HG03520 (cell line): ENCODE data around the gene SGCA.

Experiments
- ATAC-seq: cut with Tn5 transposase; IDR thresholded peaks from one replicate; pipeline ENCODE4 v1.9.1; 2021; ENCODE audit warnings: mild to moderate bottlenecking, moderate library complexity; ENCODE audit not compliant: unreplicated experiment

Gene SGCA

DNA sequence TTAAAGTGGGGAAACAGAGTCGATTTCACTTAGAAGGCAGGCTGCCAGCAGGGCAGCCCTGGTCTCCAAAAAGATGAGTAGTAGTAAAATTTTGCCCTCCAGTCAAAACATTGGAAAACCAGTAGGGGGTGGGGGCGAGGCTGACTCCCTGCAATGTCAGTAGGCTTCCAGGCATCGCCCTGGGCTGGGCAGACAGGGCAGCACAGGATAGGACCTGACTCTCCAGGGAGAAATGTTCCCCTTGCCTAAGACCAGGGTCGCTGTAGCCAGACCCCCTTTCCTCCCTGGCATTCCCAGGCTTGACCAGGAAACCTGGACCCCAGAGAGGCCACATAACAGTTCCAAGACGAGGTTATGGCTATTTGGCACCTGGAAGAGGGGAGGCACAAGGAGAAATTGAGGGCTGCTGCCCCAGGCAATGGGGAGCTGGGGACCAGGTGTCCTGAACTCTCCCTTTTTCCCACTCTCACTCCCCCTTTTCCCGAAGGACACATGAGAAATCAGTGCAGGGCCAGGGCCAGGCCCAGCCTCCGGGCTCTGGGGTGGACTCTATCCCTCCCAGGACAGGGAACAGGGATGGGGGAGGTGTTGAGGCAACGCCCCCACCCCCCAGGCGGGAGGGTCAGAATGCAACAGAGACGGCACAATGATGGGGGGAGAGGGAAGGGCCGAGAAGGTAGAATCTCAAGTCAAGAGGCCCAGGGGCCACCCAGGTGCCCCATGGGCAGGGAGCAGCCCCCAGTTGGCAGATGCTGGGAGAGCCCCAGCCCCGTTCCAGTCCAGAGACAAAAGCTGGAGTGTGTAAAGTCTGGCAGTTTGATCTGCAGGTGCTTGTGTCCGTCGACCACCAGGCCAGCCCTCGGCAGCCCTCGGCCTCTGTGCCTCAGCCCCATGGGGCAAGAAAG, 31.3 kb upstream of the SGCA start:
- no peak for ATAC-seq

DNA sequence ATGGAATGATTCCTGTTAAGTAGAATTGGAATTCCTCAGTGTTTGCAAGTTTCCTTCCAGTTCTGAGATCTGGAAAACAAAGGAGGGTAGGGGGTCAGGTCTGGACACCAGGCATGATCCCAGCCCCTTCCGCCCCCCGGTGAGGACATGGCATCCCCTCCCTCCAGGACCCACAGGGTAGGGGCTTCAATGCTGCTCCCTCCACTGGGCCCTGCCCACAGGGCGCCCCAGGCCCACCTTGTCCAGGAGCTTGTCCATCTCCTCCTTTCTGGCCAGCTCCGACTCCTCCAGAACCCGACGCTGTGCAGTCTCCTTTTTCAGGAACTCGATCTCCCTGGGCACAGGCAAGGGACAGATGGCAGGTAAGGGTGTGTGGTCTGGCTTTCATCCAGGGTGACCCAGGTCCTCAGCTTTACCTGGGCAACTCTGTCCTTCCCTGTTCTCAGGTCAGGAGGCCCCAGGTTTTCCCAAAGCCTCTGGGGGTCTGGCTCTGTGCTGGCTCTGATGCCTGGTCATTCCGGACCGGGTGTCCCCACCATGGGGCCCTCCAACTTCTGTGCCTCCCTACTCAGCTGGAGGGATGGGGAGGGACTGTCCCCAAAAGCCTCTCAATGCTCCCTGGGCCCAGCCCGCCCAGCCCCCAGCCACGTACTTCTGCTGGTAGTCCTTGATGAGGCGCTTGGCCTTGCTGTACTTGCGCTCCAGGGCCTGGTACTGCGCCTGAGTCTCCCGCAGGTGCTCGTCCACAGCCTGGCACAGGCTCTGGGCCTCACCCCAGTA, 30.3 kb upstream of the SGCA start:
- ATAC-seq: no peak

- no peak for ATAC-seq
These were observed 29.6 kb upstream of the SGCA start for GRCh38 chr17:50136096-50136687.

GRCh38 chr17:50137042-50137441, 28.8 kb upstream of the SGCA start:
- no peak for ATAC-seq

GRCh38 chr17:50139185-50139783, 26.5 kb upstream of the SGCA start:
- no peak for ATAC-seq

DNA sequence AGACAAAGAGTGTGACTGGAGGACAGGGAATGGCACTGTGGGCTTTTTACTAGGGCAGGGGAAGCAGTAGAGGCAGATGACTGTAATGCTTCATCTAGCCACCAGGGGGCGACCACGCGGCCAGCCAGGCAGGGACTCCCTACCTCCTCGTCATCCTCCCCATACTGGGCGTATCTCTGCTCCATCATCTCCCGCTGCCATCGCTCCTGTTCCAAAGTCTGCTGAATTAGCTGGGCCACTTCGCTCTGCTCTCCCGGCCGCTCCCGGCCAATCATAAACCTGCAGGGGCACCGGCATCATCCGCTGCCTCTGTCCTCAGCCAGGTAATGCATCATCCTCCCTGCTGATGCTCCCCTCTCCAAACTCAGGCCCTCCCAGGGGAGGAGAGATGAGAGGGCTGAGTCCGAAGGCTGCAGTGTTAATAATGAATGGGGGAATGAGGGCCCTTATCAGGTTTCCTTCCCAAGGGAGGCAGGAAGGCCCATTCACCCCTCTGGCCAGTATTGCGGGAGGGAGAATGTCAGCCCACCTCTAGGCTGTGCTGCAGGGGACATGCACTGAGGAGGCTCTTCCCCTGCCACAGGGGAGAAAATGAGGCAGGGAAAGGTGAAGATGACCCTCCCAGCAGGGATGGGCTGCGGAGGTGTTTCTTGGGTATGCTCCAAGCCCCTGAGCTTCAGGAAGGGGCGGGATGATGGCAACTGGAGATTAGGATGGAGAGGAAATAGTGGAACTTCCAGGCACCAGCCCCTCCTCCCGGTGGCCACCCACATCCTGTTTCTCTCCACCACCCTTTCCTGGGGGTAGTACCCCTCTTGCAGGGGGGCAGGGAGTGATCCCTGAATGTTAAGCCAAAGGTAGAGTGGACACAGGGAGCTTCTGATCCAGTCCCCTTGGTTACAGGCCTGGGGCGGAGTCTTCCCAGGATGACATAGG, 25.6 kb upstream of the SGCA start:
- ATAC-seq: no peak

DNA sequence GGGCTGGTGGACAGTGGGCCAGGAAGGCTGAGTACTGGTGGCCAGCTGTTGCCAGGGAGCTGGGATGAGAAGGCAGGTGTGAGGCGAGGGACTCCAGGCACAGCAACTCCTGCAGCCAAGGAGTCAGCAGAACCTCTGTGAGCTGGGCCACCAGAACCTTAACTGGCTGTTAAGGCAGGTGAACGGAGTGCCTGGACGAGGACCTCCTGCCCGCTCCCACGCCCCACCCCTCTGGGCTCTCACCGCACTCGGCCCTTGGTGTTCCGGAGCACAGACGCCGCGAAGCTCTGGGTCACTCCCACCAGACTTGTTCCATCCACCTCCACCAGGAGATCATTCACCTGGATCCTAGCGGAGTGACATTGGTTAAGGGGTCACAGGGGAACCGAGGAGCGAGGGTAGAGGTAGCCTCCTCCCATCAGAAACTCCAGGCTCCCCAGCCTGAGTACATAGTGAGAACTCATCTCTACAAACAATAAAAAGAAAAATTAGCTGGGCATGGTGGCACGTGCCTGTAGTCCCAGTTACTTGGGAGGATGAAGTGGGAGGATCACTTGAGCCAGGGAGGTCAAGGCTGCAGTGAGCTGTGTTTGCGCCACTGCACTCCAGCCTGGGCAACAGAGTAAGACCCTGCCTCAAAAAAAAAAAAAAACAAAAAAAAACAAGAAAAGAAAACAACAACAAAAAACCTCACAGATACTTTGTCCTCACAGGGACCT, 24.6 kb upstream of the SGCA start:
- no peak for ATAC-seq

DNA sequence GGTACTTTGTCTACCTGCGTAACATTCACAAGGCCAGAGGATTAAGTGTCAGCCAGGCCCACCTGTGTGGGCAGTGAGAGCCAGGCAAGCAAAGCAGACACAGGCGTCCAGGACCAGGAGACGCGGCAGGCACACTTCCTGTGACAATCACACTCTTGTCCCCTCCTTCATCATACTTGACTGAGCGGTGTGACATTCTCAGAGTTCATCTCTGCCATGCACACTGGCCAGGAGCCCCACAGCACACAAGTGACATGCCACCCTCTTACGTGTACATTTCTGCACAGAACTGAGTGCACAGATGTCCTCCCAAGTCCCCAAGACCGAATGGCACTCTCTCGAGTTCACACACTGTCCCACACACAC, 24.1 kb upstream of the SGCA start:
- ATAC-seq: no peak

GRCh38 chr17:50143461-50144176, 22.2 kb upstream of the SGCA start:
- no peak for ATAC-seq

DNA sequence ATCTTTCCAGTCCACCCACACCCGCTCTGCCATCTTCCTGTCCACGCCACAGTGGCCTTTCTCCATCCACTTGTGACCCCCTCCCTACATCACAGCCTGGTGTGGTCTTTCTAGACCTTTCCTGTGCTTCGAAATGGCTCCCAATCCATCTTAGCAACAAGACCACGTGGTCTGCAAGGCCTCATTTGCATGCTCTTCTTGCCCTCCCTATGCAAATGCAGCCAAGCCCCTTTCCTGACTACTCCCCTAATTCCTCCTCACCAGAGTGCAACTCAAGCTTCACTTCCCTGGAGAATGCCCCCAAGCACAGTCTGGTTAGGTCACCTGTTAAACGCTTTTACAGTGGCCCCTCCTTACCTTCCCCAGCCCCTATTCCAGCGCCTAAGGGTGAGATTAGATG, 21.4 kb upstream of the SGCA start:
- ATAC-seq: no peak

GRCh38 chr17:50144845-50145531, 20.8 kb upstream of the SGCA start:
- no peak for ATAC-seq

- ATAC-seq: no peak
These were observed 20.1 kb upstream of the SGCA start for GRCh38 chr17:50145532-50146229.

- no peak for ATAC-seq
These were observed 19.4 kb upstream of the SGCA start for GRCh38 chr17:50146230-50146926.

DNA sequence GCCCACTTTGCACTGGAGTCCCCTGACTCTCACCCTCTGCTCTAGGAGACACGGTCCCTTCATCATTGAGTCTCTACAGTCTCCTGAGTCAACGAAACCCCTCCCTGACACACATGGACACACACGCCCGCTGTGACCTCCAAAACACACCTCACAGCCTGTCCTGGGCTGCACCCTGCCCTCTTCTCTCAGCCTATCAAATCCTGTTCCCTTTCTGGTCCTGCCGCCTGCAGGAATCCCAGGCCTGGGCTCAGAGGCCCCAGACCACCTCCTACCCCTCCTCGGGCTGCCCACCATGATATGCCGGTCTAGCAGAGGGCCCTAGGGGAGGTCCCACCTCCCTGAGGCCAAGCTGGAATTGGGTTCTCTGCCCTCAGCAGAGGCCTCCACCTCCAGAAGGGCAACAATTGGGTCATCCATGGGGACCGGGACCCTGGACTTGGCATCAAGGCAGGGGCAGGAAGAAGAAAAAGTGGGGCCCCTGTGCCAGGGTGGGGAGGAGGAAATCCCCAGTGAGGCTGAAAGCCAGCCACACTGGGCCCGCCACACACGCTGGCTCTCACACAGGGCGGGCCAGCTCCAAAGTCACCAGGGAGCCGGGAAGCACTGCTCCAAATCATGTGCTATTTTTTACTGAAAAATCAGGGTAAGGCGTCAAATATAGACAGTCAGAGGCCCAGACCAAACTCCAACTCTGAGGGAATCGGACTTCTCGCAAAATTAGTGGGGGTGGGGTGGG, 18.7 kb upstream of the SGCA start:
- no peak for ATAC-seq

DNA sequence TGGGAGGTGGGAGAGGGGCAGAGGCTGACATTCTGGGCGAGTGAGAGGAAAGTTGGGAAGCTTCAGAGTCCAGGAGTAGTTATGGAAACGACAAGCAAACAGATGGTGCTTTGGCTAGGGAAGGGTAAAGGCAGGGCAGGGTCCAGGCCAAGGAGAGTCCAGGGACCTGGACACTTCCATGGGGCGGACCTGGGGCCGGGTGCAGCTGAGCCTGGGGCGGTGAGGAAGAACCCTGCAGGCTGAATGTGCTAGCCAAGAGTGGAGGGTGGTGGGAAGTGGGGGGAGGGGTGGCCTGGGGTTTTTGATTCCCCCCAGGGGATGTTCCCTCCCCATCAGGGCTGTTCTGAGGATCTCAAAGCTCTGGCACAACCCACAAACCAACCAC, 18.0 kb upstream of the SGCA start:
- ATAC-seq: no peak

DNA sequence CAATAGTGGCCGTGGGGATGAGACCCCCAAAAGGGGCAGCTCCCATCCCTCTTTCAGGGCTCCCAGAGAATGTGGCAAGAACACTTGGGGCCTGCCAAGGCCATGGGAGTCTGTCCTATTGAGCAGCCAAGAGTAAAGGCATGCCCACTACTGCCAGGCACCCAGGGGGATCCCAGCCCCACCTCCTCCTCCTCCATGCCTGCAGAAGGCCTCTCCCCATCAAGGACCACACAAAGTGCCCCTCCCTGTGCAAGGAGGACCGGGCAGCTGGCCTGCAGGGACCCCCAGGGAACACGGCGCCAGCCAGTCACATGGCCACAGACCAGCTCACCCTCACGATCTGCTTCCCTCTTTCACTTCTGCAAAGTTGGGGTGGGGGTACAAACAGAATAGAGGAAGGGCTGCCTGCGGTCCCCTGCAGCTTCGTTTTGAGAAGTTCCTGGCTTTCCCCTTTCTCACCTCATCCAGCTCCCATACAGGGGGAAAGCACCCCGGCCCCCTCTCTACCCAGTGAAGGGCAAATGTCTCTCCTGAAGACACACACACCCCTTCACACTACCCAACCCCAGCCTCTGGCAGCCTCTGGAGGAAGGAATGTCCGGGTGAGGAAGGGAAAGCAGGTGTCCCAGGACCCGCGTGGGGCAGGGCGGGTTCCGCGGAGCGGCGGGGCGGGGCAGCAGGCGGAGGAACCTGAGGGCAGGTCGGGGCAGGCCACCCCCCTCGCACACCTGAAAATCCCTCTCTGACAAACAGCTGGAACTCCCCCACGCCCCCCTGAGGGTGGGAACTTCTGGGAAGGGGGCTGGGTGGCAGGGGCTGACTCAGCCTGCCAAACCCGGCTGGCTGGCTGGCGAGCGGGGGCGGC, 17.3 kb upstream of the SGCA start:
- no peak for ATAC-seq
